HG02870 (cell line): ENCODE results near the gene SOX9.
"Not testable (repeated sequence)": the region's sequence is repeated elsewhere in the genome, so short reads cannot be mapped to it uniquely, and the experiment has no call there.

Experiments
- ATAC-seq: cut with Tn5 transposase; IDR thresholded peaks from one replicate; pipeline ENCODE4 v1.9.1; 2021; ENCODE audit warnings: mild to moderate bottlenecking, moderate library complexity; ENCODE audit not compliant: unreplicated experiment

SOX9 gene

DNA sequence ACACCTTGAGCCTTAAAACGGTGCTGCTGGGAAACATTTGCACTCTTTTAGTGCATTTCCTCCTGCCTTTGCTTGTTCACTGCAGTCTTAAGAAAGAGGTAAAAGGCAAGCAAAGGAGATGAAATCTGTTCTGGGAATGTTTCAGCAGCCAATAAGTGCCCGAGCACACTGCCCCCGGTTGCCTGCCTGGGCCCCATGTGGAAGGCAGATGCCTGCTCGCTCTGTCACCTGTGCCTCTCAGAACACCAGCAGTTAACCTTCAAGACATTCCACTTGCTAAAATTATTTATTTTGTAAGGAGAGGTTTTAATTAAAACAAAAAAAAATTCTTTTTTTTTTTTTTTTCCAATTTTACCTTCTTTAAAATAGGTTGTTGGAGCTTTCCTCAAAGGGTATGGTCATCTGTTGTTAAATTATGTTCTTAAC is 4.4 kb downstream of the SOX9 start:
- ATAC-seq, result no peak

DNA sequence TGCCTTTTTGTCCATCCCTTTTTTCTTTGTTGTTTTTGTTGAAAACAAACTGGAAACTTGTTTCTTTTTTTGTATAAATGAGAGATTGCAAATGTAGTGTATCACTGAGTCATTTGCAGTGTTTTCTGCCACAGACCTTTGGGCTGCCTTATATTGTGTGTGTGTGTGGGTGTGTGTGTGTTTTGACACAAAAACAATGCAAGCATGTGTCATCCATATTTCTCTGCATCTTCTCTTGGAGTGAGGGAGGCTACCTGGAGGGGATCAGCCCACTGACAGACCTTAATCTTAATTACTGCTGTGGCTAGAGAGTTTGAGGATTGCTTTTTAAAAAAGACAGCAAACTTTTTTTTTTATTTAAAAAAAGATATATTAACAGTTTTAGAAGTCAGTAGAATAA is 4.9 kb downstream of the SOX9 start:
- no peak for ATAC-seq

DNA sequence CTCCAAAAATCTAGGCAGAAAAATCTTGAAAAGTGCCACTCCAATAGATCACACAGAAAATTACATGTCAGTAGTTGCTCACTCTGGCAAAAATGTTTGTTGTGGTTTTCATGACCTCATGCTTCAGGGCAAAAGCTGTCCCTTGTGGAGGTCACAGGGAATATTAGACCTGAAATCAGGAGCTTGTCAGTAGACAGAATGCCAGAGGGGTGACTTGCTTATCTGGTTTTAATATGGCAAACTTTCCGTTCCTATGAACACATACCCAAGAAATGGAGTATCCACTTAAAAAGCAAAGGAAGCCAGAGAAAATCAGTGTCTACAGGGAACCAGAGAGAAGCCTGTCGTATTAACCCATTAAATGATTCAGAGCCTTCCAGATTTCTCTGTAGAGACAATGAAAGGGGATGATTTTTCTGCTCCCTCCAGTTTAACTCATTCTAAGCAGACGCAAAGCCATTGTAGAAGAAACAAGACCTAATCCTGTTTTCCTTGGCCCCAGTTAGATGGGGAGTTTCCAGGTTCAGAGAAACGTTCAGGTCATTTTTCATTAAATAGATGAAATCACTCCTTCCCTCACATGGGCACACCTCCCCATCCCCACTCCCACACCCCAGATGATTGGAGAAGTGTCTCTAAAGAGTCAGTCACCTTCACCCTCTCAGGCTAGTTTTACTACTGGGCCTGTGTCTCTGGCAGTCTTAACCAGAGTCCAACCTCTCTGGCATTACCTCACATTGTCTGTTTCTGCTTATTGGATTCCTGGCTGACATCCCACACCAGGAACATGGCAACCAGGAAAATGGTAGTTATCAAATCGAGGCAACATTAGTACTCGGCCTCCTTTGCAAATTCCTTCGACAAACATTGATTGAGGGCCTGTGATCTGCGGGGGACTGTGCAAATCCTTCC is 6.0 kb downstream of the SOX9 start:
- no peak for ATAC-seq

DNA sequence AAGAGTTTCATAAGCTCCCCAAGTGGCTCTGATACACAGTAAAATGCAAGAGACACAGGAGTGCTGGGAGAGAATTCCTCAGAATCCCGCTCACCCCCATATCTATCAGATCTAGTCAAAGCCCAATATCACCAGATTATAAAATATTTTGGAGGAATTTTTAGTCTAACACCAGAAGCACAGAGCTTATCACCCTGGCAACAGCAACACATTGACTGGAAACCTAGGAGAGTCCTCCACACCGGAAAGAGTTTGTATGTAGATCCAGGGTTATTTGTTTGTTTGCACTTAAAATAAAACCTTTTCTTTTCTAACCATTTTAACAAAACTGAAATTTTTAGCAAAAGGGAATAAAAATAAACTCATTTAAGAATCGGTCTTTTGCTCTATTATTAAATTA is 7.2 kb downstream of the SOX9 start:
- no peak for ATAC-seq

DNA sequence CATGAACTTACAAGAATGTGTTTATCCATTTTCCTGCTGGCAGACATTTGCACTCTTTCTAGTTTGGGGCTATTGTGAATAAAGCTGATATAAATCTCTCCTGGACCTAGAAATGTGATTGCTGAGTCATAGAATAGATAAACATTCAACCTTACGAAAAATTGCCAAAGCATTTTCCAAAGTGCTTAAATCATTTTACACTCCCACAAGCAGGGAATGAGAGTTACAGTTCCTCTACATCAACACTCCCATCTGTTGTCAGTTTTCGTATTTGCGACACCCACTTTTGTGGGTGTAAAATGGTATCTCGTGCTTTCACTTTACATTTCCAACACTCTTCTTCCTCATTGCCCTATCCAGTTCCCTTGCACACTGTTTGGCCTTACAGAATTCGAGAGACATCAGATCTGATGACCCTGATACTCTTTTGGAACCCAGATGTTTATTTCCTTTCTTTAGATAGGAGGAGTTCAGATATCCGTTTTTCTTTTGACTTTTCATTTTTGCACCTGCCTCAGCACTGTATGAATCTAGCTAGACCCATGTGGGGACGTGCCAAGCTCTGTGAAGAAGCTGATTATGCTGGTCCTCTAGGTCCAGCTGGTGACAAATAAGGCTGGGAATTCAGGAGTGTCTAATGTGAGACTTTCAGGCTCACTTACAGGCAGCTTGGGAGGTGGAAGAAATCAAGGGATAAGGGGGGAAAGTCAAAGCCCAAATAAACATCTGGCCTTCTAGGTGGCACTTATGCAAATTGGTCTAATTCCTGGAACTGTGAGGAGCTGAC is 14.0 kb downstream of the SOX9 start:
- ATAC-seq, result no peak

DNA sequence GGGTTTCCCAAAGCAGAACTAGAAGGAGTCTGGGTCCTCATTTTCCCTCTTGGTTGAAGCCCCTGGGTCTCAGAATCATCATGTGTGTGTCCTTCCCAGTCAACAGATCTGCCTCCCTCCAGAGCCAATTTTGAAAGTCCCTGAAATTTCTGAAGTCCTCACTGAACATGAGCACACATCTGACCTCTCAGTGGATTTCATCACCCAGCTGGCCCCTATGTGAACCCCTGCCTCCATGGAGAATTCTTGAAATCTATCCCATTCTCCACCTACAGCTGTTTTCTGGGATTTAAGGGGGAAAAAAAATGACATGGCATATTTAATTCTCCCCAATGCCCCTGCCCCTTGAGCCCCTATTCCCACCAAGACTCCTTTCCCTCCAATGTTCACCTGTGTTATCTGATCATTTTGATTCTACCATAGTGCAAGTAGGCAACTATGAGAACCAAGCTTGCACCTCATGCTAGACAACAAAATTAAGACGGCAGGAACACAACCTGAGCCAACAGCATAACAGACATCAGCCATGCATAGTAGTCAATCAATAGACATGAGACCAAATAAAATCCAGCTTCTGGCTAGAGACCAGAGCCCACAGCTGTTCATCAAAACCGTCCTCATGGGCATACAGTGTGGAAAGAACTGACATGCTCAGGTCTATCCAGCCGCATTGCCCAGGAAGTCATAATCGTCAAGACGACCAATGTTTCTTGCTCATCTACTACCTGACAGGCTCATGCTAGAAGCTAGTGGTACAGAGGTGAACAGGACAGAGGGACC is 14.9 kb downstream of the SOX9 start:
- no peak for ATAC-seq

DNA sequence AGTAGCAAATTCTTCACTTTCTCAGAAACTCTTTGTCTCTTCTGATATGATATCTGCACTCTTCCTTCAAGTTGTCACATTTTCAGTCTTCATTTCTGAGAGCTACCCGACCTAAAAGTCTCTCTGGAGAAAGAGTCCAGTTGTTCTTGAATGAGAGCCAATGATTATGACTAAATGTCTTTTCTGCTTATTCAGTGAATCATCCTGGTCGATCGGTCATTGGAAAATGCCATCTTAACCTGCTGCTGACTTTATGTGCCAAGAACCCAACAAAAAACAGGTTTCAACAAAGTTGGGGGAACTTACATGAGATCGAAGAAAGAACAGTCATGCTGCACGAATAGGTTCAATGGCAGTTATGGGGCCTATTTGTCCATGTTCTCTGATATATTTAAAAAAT is 15.9 kb downstream of the SOX9 start:
- no peak for ATAC-seq

DNA sequence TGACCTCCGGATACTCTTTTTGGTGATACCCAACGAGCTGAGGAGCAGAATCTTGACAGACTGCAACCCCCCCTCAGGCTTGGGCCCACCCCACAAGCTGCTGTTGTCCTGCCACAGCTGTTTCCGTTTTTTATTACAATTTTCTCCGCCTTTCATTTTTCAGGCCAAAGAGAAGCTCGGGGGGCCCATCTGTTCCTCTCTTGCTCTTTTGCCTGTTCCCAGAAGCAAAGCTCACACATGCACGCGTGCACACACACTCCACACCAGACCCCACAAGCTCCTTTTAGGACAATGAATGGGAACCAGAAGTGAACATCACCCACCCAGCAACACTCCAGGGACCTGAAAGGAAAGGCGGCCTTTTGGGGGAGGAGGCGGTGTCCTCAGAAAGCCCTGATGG is 16.3 kb downstream of the SOX9 start:
- no peak for ATAC-seq

DNA sequence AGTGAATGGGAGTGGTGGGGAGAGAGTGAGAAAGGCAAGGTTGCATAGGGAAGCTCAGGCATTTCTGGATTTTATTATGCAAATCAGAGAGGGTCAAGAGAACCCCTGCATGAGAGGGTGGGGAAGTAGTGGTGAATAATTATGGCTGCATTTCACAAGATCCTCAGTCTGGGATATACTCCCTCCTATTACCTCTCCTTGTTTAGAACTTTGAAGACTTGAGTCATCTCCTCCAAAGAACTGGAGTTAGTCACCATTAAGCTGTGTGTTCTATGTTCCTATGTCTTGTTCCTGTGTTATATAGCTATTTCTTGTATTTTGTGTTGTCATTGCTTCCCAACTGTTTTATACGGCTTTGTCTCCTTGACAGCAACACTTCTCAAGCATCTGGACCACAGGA is 18.4 kb downstream of the SOX9 start:
- ATAC-seq, result no peak

DNA sequence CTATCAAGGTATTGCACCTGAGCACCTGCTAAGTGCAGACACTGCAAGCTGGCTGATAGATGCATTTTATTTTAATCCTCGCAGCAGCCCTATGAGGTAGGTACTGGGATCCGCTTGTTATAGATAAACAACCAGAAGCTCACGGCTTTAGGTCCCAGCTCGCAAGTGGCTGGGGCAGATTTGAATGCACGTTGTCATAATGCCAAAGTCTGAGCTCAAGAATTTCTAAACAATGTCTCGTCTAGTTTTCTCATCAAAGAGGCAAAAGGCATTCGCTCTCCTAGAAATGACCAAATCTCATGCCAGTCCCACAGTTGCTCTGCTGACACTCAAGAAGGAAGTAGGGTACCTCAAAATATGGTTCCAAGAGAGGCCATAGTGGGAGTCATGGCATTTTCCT is 20.5 kb downstream of the SOX9 start:
- no peak for ATAC-seq

DNA sequence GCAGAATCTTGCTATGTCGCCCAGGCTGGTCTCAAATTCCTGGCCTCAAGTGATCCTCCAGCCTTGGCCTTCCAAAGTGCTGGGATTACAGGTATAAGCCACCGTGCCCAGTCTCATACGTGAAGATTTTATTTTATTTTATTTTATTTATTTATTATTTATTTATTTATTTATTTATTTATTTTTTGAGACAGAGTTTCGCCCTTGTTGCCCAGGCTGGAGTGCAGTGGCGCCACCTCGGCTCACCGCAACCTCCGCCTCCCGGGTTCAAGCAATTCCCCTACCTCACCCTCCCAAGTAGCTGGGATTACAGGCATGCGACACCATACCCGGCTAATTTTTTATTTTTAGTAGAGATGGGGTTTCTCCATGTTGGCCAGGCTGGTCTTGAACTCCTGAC is 21.3 kb downstream of the SOX9 start:
- ATAC-seq, result not testable (repeated sequence)

DNA sequence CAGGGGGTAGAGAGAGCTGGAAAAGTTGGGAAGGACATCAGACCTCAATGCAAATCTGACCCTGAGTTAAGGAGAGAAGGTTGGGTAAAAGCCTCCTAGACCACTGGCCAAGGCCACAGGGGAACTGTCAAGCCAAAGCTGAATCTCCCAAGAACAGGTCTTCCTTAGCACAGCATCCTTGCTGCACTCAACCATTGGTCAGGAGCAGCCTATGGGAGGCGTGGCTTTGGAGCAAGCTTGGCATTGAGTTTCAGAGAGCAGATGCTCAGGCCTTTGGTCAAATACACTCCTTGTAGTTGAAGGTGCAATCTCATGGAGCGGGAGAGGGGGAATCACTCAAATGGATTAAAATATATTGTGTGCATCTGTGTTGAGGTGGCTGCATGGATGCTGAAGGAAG is 21.8 kb downstream of the SOX9 start:
- no peak for ATAC-seq

DNA sequence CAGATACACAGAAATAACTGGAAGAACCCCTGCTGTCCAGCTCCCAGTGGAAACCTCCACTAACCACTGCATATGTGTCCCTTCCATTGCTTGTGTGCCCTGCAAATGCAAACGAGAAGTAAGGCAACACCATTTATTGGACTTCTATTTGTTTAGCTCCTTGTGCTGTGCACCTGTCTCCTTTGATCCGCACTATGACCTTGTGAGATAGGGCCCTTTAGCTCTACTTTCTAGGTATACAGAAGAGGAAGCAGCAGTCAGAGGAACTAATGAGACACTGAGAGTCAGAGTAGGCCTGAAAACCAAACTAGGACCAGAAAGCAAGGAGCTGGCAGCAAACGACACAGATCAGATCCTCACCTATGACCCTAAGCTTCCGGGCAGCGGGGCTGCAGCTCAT is 22.4 kb downstream of the SOX9 start:
- no peak for ATAC-seq

DNA sequence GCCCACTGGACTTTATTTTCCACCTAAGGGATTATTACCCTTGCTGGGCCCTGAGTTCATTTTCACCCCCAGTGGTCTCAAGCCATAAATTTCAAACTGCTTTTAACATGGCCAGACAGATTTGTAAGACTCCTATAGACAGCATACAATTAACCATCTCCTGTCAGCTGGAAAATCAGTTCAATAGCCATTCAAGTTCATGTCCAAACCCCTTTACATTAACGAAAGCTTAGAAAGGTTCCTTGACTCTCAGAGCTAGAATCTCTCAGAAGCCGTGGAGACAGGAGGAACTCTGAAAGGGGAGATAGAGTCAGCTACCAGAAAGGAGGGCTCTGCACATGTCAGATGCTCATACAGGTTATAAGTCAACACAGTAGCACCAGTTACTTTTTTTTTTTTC is 23.3 kb downstream of the SOX9 start:
- ATAC-seq, result no peak

DNA sequence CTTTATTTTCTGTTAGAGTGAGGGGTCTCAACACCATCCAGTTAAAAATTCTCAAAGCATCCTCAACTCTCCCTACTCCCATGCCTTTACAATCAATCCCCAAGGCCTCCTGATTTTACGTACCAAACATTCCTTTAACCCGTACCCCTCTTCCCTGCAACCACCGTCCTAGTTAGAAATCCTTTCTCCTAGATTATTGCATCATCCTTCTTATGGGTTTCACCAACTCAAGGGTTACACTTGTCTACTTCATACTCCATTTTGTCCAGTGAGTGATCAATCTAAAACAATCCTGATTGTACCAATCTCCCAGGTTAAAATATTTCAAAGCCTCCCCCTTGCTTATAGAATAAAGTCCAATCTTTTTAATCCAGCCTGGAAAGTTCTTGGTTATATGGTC is 24.7 kb downstream of the SOX9 start:
- ATAC-seq, result no peak

DNA sequence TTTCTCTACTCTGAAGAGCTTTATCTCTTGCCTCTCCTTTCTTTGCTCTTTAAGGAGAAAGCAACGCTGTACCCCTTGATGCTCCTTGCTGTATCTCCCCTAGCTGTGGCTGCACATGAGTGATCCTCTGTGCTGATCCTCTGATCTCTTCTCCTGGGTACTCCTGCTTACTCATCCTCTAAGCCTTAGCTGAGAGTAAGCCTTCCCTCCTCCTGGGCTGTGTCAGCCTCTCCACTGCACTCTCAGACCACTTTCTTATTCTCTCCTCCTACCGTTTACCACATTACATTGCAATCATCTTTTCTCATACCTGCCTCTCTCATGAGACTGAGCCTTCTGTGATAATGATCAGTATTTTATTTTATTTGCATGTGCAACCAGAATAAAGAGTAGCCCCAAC is 25.1 kb downstream of the SOX9 start:
- no peak for ATAC-seq

DNA sequence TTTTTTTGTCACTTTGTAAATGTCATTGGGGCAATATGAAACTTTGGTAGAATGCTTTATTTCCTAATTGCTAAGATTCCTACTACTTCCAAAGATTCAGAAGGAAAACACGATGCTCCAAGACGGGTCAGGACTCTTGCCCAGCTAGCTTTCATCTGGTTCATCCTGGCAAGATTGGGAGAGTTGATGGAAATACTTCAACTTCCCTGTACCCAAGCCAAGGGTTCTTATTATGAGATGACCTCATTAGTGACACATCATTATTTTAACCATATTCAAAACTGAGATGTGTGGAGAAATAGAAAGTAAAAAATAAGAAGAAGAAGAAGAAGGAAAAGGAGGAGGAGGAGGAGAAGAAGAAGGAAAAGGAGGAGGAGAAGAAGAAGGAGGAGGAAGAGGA is 25.6 kb downstream of the SOX9 start:
- ATAC-seq, result no peak

DNA sequence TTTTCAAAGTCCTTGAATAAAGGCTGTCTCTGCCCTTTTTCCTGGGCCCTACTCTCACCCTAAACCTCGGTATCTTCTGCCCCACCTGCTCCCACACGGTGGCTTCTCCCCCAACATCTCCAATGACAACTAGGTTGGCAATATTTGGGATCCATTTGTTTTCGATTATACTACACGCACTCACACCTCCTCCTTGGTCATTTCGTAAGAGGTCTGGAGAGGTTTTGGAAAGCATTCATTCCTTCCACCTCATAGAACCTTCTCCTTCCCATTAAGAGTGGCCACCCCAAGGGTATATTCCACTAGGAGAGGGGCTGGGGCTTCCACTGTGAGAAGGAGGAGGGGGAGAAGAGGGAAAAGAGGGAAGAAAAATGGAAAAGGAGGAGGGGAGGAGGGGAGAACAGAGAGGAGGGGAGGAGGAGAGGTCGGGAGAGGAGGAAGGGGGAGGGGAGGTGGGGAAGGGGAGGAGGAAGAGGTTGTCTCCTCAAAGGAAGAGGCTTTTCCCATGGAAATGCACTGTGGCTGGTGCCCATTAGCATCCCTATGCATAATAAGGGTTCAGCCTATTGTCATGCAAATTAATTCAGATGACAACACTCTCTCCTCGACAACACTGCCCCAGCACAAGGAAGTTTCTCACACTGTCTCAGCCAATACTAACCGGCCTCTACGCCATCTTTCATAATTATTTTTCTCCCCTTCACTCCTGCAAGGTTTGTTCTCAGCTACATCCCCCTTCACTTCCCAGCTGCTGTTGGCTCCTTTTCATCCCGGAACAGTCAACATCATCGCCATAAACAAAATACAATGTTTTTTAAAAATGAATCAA is 30.0 kb downstream of the SOX9 start:
- ATAC-seq, result no peak

DNA sequence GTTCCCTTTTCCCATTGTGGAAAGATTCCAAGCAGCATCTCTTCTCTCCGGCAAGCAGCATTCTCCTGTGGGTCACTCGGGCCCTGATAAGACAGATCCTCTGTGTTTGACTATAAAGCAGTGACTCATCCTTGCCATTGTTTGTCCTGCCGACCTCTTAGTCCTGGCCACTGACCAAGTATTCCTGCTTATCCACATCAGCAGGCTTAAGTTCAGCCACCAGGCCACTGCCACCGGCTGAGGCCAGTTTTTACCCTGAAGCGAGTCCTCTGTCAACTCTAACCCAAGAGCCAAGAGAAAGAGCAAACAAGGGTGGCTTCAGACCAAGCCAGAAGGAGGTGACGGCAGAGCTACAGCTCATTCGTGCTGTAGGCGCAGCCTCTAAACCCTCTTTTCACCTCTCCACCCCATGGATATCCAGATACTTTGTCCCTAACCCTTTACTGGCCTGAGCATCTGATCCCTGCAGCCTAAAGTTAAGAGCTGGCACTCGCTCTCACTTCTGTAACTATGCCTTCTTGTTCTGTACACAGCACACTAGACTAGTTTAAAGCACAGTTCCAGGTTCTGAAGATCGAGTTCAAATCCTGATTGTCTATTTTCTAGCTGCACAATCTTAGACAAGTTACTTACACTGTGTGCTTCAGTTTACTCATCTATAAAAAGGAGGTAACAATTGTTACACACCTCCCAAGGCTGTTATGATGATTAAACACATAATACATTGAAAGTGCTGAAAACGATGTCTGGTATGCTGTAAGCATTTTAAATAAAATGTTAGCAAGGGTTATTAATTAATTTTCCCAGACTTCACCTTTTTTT is 31.0 kb downstream of the SOX9 start:
- ATAC-seq, result no peak
